Ishikawa (cell line): ENCODE results near the gene SMC1A.

Experiments
- CEBPB ChIP-seq: IDR thresholded peaks from 2 replicates; pipeline ENCODE4 v1.6.1; 2012
- CREB1 ChIP-seq: IDR thresholded peaks from 2 replicates; pipeline ENCODE4 v1.6.1; 2012; ENCODE audit warnings: low read depth
- EGR1 ChIP-seq: IDR thresholded peaks from 2 replicates; pipeline ENCODE4 v1.6.1; 2012
- EP300 ChIP-seq: IDR thresholded peaks from 2 replicates; pipeline ENCODE4 v1.6.1; 2012; ENCODE audit warnings: borderline replicate concordance
- FOXM1 ChIP-seq: IDR thresholded peaks from 2 replicates; pipeline ENCODE4 v1.6.1; 2012; ENCODE audit warnings: low read depth, borderline replicate concordance
- MAX ChIP-seq: IDR thresholded peaks from 2 replicates; pipeline ENCODE4 v1.6.1; 2012
- NFIC ChIP-seq: IDR thresholded peaks from 2 replicates; pipeline ENCODE4 v1.6.1; 2012
- RAD21 ChIP-seq: IDR thresholded peaks from 2 replicates; pipeline ENCODE4 v1.6.1; 2012; ENCODE audit warnings: low read depth
- TAF1 ChIP-seq: IDR thresholded peaks from 2 replicates; pipeline ENCODE4 v1.6.1; 2012; ENCODE audit warnings: low read depth, mild to moderate bottlenecking
- TCF12 ChIP-seq: IDR thresholded peaks from 2 replicates; pipeline ENCODE4 v1.6.1; 2012; ENCODE audit warnings: low read depth
- TEAD4 ChIP-seq: IDR thresholded peaks from 2 replicates; pipeline ENCODE4 v1.6.1; 2012
- USF1 ChIP-seq: IDR thresholded peaks from 2 replicates; pipeline ENCODE4 v1.6.1; 2012
- YY1 ChIP-seq: IDR thresholded peaks from 2 replicates; pipeline ENCODE4 v1.6.1; 2012; ENCODE audit warnings: low read depth
- ZBTB7A ChIP-seq: IDR thresholded peaks from 2 replicates; pipeline ENCODE4 v1.6.1; 2012; ENCODE audit warnings: low read depth
- TF ChIP-seq, protein P1 (sequence below): IDR thresholded peaks from 2 replicates; pipeline ENCODE4 v1.6.1; 2012; ENCODE audit warnings: low read depth, mild to moderate bottlenecking

The SMC1A gene

GRCh38 chrX:53447441-53447840, 25.0 kb upstream of the SMC1A start:
- TF ChIP-seq TAF1 (no peak), ZBTB7A (no peak), CEBPB (no peak), EGR1 (no peak), YY1 (no peak), USF1 (no peak), EP300 (no peak), MAX (no peak), CREB1 (no peak), NFIC (no peak), RAD21 (no peak)
- TF ChIP-seq, protein P1, sequence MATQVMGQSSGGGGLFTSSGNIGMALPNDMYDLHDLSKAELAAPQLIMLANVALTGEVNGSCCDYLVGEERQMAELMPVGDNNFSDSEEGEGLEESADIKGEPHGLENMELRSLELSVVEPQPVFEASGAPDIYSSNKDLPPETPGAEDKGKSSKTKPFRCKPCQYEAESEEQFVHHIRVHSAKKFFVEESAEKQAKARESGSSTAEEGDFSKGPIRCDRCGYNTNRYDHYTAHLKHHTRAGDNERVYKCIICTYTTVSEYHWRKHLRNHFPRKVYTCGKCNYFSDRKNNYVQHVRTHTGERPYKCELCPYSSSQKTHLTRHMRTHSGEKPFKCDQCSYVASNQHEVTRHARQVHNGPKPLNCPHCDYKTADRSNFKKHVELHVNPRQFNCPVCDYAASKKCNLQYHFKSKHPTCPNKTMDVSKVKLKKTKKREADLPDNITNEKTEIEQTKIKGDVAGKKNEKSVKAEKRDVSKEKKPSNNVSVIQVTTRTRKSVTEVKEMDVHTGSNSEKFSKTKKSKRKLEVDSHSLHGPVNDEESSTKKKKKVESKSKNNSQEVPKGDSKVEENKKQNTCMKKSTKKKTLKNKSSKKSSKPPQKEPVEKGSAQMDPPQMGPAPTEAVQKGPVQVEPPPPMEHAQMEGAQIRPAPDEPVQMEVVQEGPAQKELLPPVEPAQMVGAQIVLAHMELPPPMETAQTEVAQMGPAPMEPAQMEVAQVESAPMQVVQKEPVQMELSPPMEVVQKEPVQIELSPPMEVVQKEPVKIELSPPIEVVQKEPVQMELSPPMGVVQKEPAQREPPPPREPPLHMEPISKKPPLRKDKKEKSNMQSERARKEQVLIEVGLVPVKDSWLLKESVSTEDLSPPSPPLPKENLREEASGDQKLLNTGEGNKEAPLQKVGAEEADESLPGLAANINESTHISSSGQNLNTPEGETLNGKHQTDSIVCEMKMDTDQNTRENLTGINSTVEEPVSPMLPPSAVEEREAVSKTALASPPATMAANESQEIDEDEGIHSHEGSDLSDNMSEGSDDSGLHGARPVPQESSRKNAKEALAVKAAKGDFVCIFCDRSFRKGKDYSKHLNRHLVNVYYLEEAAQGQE = no peak

- TF ChIP-seq EP300 = no peak
- TF ChIP-seq, protein P1 = no peak
- peak; percentile 47; the same call in 1 of the 2 replicates for TF ChIP-seq RAD21
- no peak for TF ChIP-seq CREB1
- no peak for TF ChIP-seq FOXM1
- TF ChIP-seq ZBTB7A = no peak
These were observed 23.5 kb upstream of the SMC1A start for GRCh38 chrX:53445977-53446376.

DNA sequence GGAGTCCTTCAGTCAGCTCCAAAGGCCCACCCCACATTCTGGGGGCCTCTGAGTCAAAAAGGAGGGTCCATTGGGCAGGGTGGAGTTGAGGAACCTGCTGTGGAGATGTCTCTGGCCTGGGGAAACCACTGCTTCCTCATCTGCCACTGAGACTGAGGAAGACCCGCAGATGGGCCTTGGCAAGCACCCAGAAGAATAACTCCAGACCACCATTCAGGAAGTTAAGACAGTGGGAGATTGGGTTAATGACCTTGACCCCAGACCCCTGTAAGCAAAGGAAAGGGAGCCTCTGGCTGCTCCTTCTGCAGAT, 19.8 kb upstream of the SMC1A start:
- TF ChIP-seq MAX = no peak

- TF ChIP-seq ZBTB7A = no peak
- TF ChIP-seq CREB1 = no peak
- TF ChIP-seq NFIC = no peak
- TF ChIP-seq RAD21 = no peak
- TF ChIP-seq MAX = no peak
- TF ChIP-seq EGR1 = no peak
- TF ChIP-seq FOXM1 = no peak
- TF ChIP-seq TEAD4 = no peak
- TF ChIP-seq, protein P1 = no peak
- no peak for TF ChIP-seq USF1
- TF ChIP-seq YY1 = no peak
- no peak for TF ChIP-seq TCF12
- no peak for TF ChIP-seq CEBPB
- no peak for TF ChIP-seq EP300
- no peak for TF ChIP-seq TAF1
These were observed 19.3 kb upstream of the SMC1A start for GRCh38 chrX:53441531-53442321.
